H9 (cell line): ENCODE measurements around the gene R3HCC1L. TPM values are rescaled to one million over a fixed set of nuclear protein-coding genes. Genes with fewer than 3 reads are reported as not detected.

ENCODE experiments used
- DNase-seq: peaks from one replicate; pipeline ENCODE4 v3.0.0-alpha.2; 2017
- H2AFZ ChIP-seq: one replicate; pipeline ENCODE4 v1.6.1; 2013; ENCODE audit warnings: mild to moderate bottlenecking, low read length, control low read depth, moderate library complexity
- H2AK5ac ChIP-seq: 2 replicates; pipeline ENCODE4 v1.6.1; 2013; ENCODE audit warnings: low read length, control low read depth, mixed read lengths; ENCODE audit not compliant: insufficient read length
- H2BK120ac ChIP-seq: one replicate; pipeline ENCODE4 v1.6.1; 2013; ENCODE audit warnings: low read depth, mild to moderate bottlenecking, low read length, control low read depth, inconsistent platforms; ENCODE audit not compliant: poor library complexity, severe bottlenecking
- H2BK12ac ChIP-seq: 2 replicates; pipeline ENCODE4 v1.6.1; 2013; ENCODE audit warnings: low read length, control low read depth, mixed read lengths, low read depth; ENCODE audit not compliant: insufficient read length
- H2BK15ac ChIP-seq: 2 replicates; pipeline ENCODE4 v1.6.1; 2013; ENCODE audit warnings: low read depth, low read length, control low read depth
- H2BK20ac ChIP-seq: one replicate; pipeline ENCODE4 v1.6.1; 2013; ENCODE audit warnings: low read depth, mild to moderate bottlenecking, low read length, control low read depth, inconsistent platforms; ENCODE audit not compliant: poor library complexity, severe bottlenecking
- H2BK5ac ChIP-seq: 2 replicates; pipeline ENCODE4 v1.6.1; 2013; ENCODE audit warnings: low read length, control low read depth, mixed read lengths; ENCODE audit not compliant: insufficient read length
- H3K14ac ChIP-seq: 2 replicates; pipeline ENCODE4 v1.6.1; 2013; ENCODE audit warnings: low read length, control low read depth; ENCODE audit not compliant: insufficient read depth
- H3K18ac ChIP-seq: 2 replicates; pipeline ENCODE4 v1.6.1; 2013; ENCODE audit warnings: low read depth, mild to moderate bottlenecking, mixed read lengths, low read length, control low read depth; ENCODE audit not compliant: insufficient read length
- H3K23ac ChIP-seq: 2 replicates; pipeline ENCODE4 v1.6.1; 2013; ENCODE audit warnings: low read length, control low read depth, mixed read lengths, low read depth; ENCODE audit not compliant: insufficient read length
- H3K23me2 ChIP-seq: 2 replicates; pipeline ENCODE4 v1.6.1; 2013; ENCODE audit warnings: low read depth, mild to moderate bottlenecking, mixed read lengths, low read length, control low read depth; ENCODE audit not compliant: insufficient read length, poor library complexity, severe bottlenecking
- H3K27ac ChIP-seq: 2 replicates; pipeline ENCODE4 v1.5.1; 2013; ENCODE audit warnings: low read length, control low read depth, mixed read lengths, low read depth; ENCODE audit not compliant: insufficient read length
- H3K27me3 ChIP-seq: 2 replicates; pipeline ENCODE4 v1.6.1; 2013; ENCODE audit warnings: low read length, control low read depth, inconsistent platforms; ENCODE audit not compliant: insufficient read depth
- H3K4ac ChIP-seq: 2 replicates; pipeline ENCODE4 v1.6.1; 2013; ENCODE audit warnings: low read depth, mild to moderate bottlenecking, control low read depth, inconsistent platforms, low read length, moderate library complexity
- H3K4me1 ChIP-seq: 2 replicates; pipeline ENCODE4 v1.6.1; 2013; ENCODE audit warnings: low read length, control low read depth, inconsistent platforms; ENCODE audit not compliant: insufficient read depth
- H3K4me2 ChIP-seq: 2 replicates; pipeline ENCODE4 v1.6.1; 2013; ENCODE audit warnings: low read length, control low read depth, mixed read lengths; ENCODE audit not compliant: insufficient read length, insufficient read depth
- H3K56ac ChIP-seq: 2 replicates; pipeline ENCODE4 v1.6.1; 2013; ENCODE audit warnings: low read depth, mild to moderate bottlenecking, mixed read lengths, low read length, control low read depth; ENCODE audit not compliant: insufficient read length
- H3K79me1 ChIP-seq: 2 replicates; pipeline ENCODE4 v1.6.1; 2013; ENCODE audit warnings: low read depth, mild to moderate bottlenecking, moderate library complexity, low read length, control low read depth, inconsistent platforms; ENCODE audit not compliant: insufficient read depth, poor library complexity, severe bottlenecking
- H3K79me2 ChIP-seq: 2 replicates; pipeline ENCODE4 v1.6.1; 2013; ENCODE audit warnings: low read length, control low read depth, inconsistent platforms; ENCODE audit not compliant: insufficient read depth
- H3K9ac ChIP-seq: 2 replicates; pipeline ENCODE4 v1.6.1; 2013; ENCODE audit warnings: low read length, control low read depth, mixed read lengths; ENCODE audit not compliant: insufficient read length; ENCODE audit errors: extremely low read depth
- H3K9me3 ChIP-seq: one replicate; pipeline ENCODE4 v1.6.1; 2013; ENCODE audit warnings: low read depth, low read length, inconsistent platforms; ENCODE audit not compliant: control insufficient read depth
- H3T11ph ChIP-seq: one replicate; pipeline ENCODE4 v1.6.1; 2013; ENCODE audit warnings: mild to moderate bottlenecking, low read length, control low read depth, inconsistent platforms
- H4K20me1 ChIP-seq: one replicate; pipeline ENCODE4 v1.6.1; 2013; ENCODE audit not compliant: control insufficient read depth, insufficient read length, insufficient read depth
- H4K5ac ChIP-seq: 2 replicates; pipeline ENCODE4 v1.6.1; 2013; ENCODE audit warnings: low read depth, mild to moderate bottlenecking, mixed read lengths, low read length, control low read depth; ENCODE audit not compliant: insufficient read length
- H4K8ac ChIP-seq: replicated peaks from 2 replicates; pipeline ENCODE4 v1.6.1; 2013; ENCODE audit warnings: low read length, control low read depth, mixed read lengths, low read depth; ENCODE audit not compliant: insufficient read length
- H4K91ac ChIP-seq: 2 replicates; pipeline ENCODE4 v1.6.1; 2013; ENCODE audit warnings: low read depth, mild to moderate bottlenecking, moderate library complexity, mixed read lengths, low read length, control low read depth; ENCODE audit not compliant: insufficient read length
- H3K27ac Mint-ChIP-seq, 3 experiments: 2 replicates in 2 of 3; 3 replicates in 1 of 3; pipeline ENCODE4 v1.8.0; 2020 to 2021; ENCODE audit warnings: mixed read lengths in 3 of 3, mild to moderate bottlenecking in 1 of 3, moderate library complexity in 1 of 3
- H3K27me3 Mint-ChIP-seq: 2 replicates; pipeline ENCODE4 v1.8.0; 2021; ENCODE audit warnings: low read depth, mild to moderate bottlenecking, moderate library complexity, mixed read lengths
- H3K36me3 Mint-ChIP-seq, 3 experiments: 2 replicates in 2 of 3; 3 replicates in 1 of 3; pipeline ENCODE4 v1.8.0; 2020 to 2021; ENCODE audit warnings: low read depth in 3 of 3, mixed read lengths in 3 of 3; ENCODE audit not compliant: insufficient read depth in 1 of 3
- H3K4me1 Mint-ChIP-seq, 2 experiments: 2 replicates each; pipeline ENCODE4 v1.8.0; 2020; ENCODE audit warnings: mixed read lengths in 2 of 2
- H3K4me3 Mint-ChIP-seq, 2 experiments: 2 replicates in 1 of 2; 3 replicates in 1 of 2; pipeline ENCODE4 v1.8.0; 2020 to 2021; ENCODE audit warnings: mild to moderate bottlenecking in 2 of 2, mixed read lengths in 2 of 2, moderate library complexity in 1 of 2
- H3K9me3 Mint-ChIP-seq, 2 experiments: 2 replicates in 1 of 2; 3 replicates in 1 of 2; pipeline ENCODE4 v1.8.0; 2020; ENCODE audit warnings: mild to moderate bottlenecking in 2 of 2, mixed read lengths in 2 of 2, moderate library complexity in 1 of 2
- CTCF ChIP-seq: fragments of 200-600 bp; sonication (generic); conservative IDR thresholded peaks from 3 replicates; pipeline ENCODE4 v1.8.0; 2021; ENCODE audit warnings: antibody characterized with exemption, mild to moderate bottlenecking
- WGBS: extraction: QIAGEN DNeasy Blood & Tissue Kit; methylation state at CpG from one replicate; pipeline ENCODE4 v1.1.7; 2013; ENCODE audit warnings: missing lambda C conversion rate, low lambda C conversion rate, mixed read lengths; ENCODE audit not compliant: insufficient read length; ENCODE audit errors: extremely low coverage; 5-methylcytosine and 5-hydroxymethylcytosine counted together
- total RNA-seq: library from RNA; stranded (reverse); gene quantifications from 2 replicates; pipeline ENCODE4 v1.2.1, GENCODE V29; 2021

The R3HCC1L gene
- total RNA-seq, 1 experiment from 2014 or later, result 18.5 TPM

GRCh38 chr10:98115031-98115787 is 19.2 kb upstream of the R3HCC1L start:
- no peaks in the 10 kb centered on the region for H3K36me3 Mint-ChIP-seq
- Histone ChIP-seq H2BK120ac (no peak overlapping the region), H3K23me2 (no peaks in the 10 kb centered on the region), H2BK5ac (no peak overlapping the region), H3T11ph (no peak overlapping the region), H4K8ac (no peak overlapping the region), H3K9me3 (no peaks in the 10 kb centered on the region), H3K79me2 (no peaks in the 10 kb centered on the region), H3K14ac (no peak overlapping the region), H3K23ac (no peak overlapping the region), H3K56ac (no peak overlapping the region), H4K5ac (no peak overlapping the region), H3K4me2 (no peak overlapping the region), H4K20me1 (no peaks in the 10 kb centered on the region), H3K9ac (no peak overlapping the region), H3K27ac (no peak overlapping the region), H3K27me3 (no peaks in the 10 kb centered on the region), H2AK5ac (no peak overlapping the region), H3K79me1 (no peaks in the 10 kb centered on the region), H4K91ac (no peak overlapping the region), H3K4me1 (no peaks in the 10 kb centered on the region), H2AFZ (no peak overlapping the region), H3K4ac (no peak overlapping the region), H2BK20ac (no peak overlapping the region), H2BK15ac (no peak overlapping the region), H2BK12ac (no peak overlapping the region), H3K18ac (no peak overlapping the region)
- WGBS, result no CpG with 5 or more reads among the region's 10 CpGs
- H3K4me1 Mint-ChIP-seq, result no peaks in the 10 kb centered on the region
- H3K27ac Mint-ChIP-seq, result peak overlapping the region in 1 of 3 experiments; percentile 2; a peak in 1 of 7 replicates
- DNase-seq, result no peak
- H3K27me3 Mint-ChIP-seq, result peaks cover 26% of the 10 kb centered on the region
- peaks cover 0 to 7% of the 10 kb centered on the region in 2 experiments; a peak in 3 of 5 replicates for H3K9me3 Mint-ChIP-seq
- no peak overlapping the region for H3K4me3 Mint-ChIP-seq
- TF ChIP-seq CTCF, result no peak
